Measurements from ENCODE around the gene SMIM5. TPM values are rescaled to one million over a fixed set of nuclear protein-coding genes. Genes with fewer than 3 reads are reported as not detected.

The SMIM5 gene
- total and polyA plus RNA-seq, 9 of the 15 experiments (the other 6 are each of a cell fraction or from before 2014, with no cell fraction given), result 0.08 TPM; not detected in 8

DNA sequence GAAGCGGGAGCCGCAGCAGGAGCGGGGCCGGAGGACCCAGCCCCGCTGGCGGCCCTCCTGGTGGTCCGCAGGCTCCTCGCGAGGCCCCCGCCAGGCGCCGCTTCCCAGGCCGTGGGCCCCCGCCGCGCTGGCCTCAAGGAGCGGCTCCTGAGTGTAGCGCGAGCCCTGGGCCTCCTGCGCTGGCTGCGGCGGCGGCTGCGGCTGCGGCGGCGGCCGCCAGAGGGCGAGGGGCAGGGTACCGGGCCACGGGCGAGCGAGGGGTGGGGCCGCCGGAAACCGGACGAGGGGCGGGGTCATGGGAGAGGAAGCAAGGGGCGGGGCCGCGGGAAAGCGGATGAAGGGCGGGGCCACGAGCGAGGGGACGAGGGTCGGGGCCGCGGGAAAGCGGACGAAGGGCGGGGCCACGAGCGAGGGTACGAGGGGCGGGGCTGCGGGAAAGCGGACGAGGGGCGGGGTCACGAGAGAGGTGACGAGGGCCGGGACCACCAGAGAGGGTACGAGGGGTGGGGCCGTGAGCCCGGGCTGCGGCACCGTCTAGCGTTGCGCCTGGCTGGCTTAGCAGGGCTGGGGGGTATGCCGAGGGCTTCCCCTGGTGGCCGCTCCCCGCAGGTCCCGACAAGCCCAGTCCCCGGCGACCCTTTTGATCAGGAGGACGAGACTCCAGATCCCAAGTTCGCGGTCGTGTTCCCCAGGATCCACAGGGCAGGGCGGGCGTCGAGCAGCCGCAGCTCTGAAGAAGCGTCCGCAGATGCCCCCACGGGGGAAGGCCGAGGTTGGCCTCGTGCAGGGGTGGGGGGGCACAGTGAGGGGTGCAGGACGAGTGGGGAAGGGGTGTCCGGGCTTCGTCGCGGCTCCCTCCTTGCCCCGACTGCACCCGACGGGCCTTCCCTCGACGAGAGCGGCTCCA lies 44.0 kb upstream of the SMIM5 start (continued):
- TF ChIP-seq HCFC1 (IDR thresholded peaks at IDR 0.05; ENCODE audit: low read depth, low read length) (0 out of 2 replicates have a peak, but pooled peaks have one; percentile 11), BHLHE40 (IDR thresholded peaks at IDR 0.05; ENCODE audit: low read length) (no peak), RAD21 (CRISPR knock-in tag; conservative IDR thresholded peaks at IDR 0.05 in 1 of 2, IDR thresholded peaks at IDR 0.05 in 1 of 2) (peak in 1 of 2 experiments; percentile 31; a peak in 2 of 4 replicates), ZFX (CRISPR knock-in tag; IDR thresholded peaks at IDR 0.05) (peak; percentile 35), SMC3 (conservative IDR thresholded peaks at IDR 0.05; ENCODE audit: insufficient read depth, low read depth, low read length) (peak; percentile 47), CXXC5 (CRISPR knock-in tag; IDR thresholded peaks at IDR 0.05) (peak; percentile 33; the same call in 1 of the 2 replicates), RBBP5 (IDR thresholded peaks at IDR 0.05; ENCODE audit: borderline replicate concordance, insufficient read depth, low read length, poor library complexity, severe bottlenecking) (peak; percentile 28), ZBTB1 (CRISPR knock-in tag; IDR thresholded peaks at IDR 0.05; ENCODE audit: borderline replicate concordance, low read depth) (0 out of 2 replicates have a peak, but pooled peaks have one; percentile 53), ZNF766 (CRISPR knock-in tag; conservative IDR thresholded peaks at IDR 0.05) (0 out of 2 replicates have a peak, but pooled peaks have one; percentile 45), L3MBTL2 (IDR thresholded peaks at IDR 0.05) (peak; percentile 86), PHF8 (IDR thresholded peaks at IDR 0.05; ENCODE audit: borderline replicate concordance, low read length) (peak; percentile 34; the same call in 1 of the 2 replicates), POLR2G (IDR thresholded peaks at IDR 0.05; ENCODE audit: low read depth, low read length) (peak; percentile 74), ZNF146 (CRISPR knock-in tag; IDR thresholded peaks at IDR 0.05; ENCODE audit: unreplicated experiment) (no peak), ILF3 (IDR thresholded peaks at IDR 0.05; ENCODE audit: borderline replicate concordance) (0 out of 2 replicates have a peak, but pooled peaks have one; percentile 52), FUS (optimal IDR thresholded peaks at IDR 0.05; ENCODE audit: low read depth, low read length) (peak; percentile 13)
- TF ChIP-seq, protein P1, sequence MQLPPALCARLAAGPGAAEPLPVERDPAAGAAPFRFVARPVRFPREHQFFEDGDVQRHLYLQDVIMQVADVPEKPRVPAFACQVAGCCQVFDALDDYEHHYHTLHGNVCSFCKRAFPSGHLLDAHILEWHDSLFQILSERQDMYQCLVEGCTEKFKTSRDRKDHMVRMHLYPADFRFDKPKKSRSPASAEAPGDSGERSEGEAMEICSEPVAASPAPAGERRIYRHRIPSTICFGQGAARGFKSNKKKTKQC (CRISPR knock-in tag; IDR thresholded peaks at IDR 0.05), result peak; percentile 9; the same call in 1 of the 2 replicates
- TF ChIP-seq, protein P2, sequence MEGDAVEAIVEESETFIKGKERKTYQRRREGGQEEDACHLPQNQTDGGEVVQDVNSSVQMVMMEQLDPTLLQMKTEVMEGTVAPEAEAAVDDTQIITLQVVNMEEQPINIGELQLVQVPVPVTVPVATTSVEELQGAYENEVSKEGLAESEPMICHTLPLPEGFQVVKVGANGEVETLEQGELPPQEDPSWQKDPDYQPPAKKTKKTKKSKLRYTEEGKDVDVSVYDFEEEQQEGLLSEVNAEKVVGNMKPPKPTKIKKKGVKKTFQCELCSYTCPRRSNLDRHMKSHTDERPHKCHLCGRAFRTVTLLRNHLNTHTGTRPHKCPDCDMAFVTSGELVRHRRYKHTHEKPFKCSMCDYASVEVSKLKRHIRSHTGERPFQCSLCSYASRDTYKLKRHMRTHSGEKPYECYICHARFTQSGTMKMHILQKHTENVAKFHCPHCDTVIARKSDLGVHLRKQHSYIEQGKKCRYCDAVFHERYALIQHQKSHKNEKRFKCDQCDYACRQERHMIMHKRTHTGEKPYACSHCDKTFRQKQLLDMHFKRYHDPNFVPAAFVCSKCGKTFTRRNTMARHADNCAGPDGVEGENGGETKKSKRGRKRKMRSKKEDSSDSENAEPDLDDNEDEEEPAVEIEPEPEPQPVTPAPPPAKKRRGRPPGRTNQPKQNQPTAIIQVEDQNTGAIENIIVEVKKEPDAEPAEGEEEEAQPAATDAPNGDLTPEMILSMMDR (IDR thresholded peaks at IDR 0.05 in 2 of 3, conservative IDR thresholded peaks at IDR 0.05 in 1 of 3; ENCODE audit: insufficient read depth in 2 of 3, low read depth in 1 of 3, low read length in 3 of 3), result peak; percentile 27 to 87 (median 62); a peak in 4 of 6 replicates
